Embryonic facial prominence (tissue), 1 donor: ENCODE data around the gene MLF1.
"Not testable (repeated sequence)": the region's sequence is repeated elsewhere in the genome, so short reads cannot be mapped to it uniquely, and the experiment has no call there.

Experiments
- DNase-seq: peaks from one replicate; pipeline ENCODE4 v3.0.0-alpha.2; 2016; ENCODE audit errors: extremely low spot score

The MLF1 gene, protein sequence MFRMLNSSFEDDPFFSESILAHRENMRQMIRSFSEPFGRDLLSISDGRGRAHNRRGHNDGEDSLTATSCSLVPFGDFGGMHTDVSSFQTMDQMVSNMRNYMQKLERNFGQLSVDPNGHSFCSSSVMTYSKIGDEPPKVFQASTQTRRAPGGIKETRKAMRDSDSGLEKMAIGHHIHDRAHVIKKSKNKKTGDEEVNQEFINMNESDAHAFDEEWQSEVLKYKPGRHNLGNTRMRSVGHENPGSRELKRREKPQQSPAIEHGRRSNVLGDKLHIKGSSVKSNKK

GRCh38 chr3:158570999-158571702, at the start of gene MLF1:
TSS of gene MLF1 (plus strand) at chr3:158571194. CDS start at chr3:158571301, 107 bp downstream.
- DNase-seq, result peak; percentile 92

DNA sequence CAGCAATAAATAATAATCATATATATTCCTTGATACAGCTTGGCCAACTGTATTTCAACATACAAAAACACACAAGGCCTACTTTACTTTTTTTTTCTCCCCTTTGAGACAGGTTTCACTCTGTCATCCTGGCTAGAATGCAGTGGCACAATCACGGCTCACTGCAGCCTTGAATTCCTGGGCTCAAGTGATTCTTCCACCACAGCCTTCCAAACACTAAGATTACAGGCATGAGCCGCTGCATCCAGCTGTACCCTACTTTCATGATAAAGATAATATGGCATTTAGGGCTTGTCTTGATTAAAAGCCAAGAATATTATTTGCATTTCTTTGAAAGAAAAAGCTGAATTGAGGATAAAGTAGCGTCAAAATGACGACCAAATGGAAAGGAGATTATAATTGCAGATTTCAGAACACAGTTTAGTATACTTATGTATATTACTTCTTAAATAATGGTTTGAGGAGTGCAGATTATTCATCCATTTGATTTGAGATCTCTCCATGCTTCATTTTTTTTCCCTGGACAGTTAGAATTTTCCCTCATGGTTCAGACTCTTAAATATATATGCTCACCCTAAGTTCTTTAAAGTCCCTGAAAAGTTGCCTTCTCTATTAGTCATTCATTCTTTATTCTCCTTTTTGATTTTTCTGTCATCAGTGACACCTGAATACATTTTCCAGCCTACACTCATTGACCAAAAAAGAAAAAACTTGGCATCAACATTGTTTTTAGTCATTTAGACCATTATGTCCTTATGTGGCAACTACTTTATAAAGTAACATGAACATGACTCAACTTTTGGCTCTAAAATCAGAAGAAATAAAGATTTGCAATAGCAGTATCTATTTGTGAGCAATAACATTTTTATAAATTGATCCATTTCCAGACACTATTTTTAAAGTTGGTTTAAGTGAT, 48.5 kb upstream of the MLF1 start:
- DNase-seq, result no peak

GRCh38 chr3:158528076-158528674, 42.8 kb upstream of the MLF1 start:
- no peak for DNase-seq

- no peak for DNase-seq
Measured at GRCh38 chr3:158531334-158531733, 39.7 kb upstream of the MLF1 start.

DNA sequence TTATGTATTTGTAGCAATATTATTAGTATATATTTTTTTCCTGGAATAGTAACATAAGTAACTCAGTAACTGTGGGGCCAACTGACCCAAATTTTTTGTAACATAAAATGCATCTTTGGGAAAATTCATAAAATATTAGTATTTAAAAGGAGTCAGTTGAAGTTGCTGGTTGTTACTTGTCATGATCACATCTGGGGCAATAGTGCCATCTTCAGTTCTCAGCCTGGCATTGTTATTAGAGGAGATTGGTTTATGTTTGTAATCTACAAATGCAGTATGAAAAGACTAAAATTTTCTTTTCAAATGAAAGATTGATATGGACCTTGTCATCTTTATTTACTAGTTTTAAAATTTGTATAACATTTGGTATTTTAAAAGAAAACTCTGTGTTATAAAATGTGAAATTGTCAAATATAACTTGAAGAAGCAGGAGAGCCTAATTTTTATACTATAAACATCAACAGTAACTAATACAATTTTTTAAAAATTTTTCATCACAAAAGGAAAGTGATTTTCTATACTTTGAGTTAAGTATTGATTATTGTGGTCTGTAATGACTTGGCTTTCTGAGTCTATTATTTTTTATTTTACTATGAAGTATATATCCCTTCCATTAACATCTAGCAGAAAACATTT, 38.8 kb upstream of the MLF1 start:
- peak; percentile 25 for DNase-seq

GRCh38 chr3:158535918-158536317, 35.1 kb upstream of the MLF1 start:
- DNase-seq, result no peak

DNA sequence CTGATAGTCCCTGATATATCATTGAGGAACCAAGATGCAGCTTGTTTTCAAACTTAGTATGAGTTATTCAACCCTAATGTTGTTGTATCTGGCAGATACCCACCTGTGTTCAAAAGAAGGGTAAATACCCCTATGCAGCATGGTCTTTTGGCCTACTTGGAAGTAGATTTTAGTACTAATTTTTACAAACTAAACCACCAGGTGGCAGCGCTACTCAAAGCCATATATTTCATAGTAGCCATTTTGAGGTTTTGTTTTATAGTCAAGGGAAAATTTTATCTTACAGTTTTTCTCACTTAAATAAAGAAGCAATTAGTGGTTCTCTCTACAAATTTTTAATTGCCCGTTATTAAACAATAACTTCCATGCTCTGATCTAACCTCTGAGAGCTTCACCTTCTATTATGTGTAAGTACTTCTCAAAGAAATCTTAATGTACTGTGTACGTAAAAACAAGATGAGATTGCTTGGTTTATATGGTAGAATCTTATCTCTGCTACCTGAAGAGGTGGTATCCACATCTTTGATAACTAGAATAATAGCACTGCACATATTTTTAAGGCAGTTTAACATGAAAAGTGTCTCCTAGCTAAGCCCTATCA, 31.5 kb upstream of the MLF1 start:
- DNase-seq, result no peak

- DNase-seq, result no peak
Measured at GRCh38 chr3:158540066-158540465, 30.9 kb upstream of the MLF1 start.

DNA sequence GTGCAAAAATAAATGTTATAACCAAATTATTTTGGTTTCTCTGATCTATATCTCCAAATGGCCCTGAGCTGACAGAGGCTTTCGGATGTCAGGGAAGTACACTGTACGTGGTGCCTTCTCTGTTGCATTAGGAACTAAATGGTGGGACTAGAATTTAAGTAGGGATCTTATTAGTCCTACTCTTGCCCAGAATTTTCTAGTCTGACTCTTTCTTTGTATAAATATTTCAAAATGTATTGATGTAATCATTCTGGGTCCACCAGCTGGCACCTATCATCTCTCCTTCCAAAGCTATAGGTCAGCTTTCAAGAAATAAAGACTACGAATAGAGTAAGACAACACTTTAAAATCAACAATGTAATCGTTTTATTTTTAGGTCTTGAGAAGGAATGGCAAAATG, 22.3 kb upstream of the MLF1 start:
- DNase-seq, result no peak

DNA sequence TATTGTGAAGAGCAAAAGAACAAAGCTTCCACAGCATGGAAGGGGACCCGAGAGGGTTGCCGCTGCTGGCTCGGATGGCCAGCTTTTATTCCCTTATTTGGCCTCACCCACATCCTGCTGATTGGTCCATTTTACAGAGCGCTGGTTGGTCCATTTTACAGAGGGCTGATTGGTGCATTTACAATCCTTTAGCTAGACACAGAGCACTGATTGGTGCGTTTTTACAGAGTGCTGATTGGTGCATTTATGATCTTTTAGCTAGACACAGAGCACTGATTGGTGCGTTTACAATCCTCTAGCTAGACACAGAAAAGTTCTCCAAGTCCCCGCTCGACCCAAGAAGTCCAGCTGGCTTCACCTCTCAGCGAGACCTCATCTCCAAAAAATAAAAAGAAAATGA, 21.1 kb upstream of the MLF1 start:
- DNase-seq, result not testable (repeated sequence)

DNA sequence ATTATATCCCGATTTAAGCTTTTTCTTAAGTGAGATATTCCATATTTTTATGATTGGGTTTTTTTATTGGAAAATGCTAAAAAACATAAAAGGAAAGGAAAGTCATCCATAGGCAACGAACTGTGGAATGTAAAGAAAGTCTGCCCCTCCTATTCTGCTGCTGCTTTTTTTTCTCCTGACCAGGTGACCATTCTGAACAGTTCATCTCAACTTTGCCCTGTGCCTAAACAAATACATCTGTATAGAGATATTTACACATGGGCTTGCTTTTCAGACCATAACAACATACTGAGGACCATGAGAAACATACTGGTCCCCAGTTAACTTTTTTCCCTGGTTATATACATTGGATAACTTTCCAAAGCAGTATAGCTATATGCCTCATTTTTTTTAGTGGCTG, 18.9 kb upstream of the MLF1 start:
- no peak for DNase-seq

GRCh38 chr3:158559504-158559903, 11.5 kb upstream of the MLF1 start:
- no peak for DNase-seq

DNA sequence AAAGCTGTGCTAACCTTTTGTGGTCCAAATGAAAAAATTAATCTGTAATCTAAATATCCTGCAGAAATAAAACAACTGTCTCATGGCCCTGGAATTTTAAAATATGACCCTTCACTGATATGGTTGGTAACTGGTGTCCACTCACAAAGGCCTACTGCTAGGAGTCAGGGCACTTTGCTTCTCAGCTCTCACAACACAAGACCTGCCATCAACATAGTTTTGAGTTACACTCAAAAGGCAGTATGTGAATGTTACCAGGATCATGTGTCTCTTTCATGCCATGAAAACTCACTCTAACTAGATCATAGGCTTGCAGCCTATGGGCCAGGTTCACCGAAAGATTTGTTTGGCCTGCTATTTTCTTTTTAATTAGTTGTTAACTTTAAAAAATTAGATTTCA, 10.0 kb upstream of the MLF1 start:
- no peak for DNase-seq

- no peak for DNase-seq
Measured at GRCh38 chr3:158562674-158563073, 8.3 kb upstream of the MLF1 start.

DNA sequence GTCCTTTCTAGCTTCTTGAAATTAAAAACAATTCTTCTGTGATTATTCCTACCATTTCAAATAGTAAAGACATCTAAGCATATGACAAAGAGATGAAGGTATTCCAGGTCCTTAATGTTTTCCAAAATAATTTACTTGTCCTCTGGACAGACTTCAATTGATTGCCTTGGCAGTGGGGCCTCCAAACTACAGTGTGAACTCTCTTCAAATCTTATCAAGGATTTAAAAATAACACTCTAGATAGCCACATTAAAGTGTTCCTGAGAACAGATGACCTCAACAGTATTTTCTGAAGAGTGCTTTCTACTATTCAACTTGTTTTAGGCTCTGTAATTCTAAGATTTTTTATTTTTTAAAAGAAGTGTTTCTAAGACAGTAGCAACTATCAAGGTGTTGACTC, 7.9 kb upstream of the MLF1 start:
- DNase-seq, result no peak

- DNase-seq, result no peak
Measured at GRCh38 chr3:158565076-158565475, 5.9 kb upstream of the MLF1 start.

DNA sequence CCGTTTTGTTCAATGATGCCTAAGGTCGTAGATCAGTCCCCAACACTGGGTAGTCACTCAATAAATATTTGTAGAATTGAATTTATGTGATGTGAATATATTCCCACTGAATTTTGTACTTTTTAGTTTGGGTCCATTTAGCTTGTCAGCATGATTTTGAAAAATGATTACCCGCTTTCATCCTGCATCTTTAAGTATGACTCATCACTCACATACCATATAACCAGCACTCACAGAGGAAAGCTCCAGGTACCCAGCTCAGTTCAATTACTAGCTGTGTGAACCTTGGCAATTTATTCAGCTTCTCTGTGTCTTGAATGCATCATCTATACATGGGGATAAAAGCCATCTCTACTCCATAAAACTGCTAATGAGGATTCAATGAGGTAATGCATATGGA, 2.2 kb upstream of the MLF1 start:
- no peak for DNase-seq

- DNase-seq, result no peak
Measured at GRCh38 chr3:158569794-158570193, 1.2 kb upstream of the MLF1 start.

GRCh38 chr3:158571969-158572765, 1.2 kb downstream of the MLF1 start:
- DNase-seq, result no peak

GRCh38 chr3:158572766-158573060, 1.7 kb downstream of the MLF1 start:
- DNase-seq, result no peak

DNA sequence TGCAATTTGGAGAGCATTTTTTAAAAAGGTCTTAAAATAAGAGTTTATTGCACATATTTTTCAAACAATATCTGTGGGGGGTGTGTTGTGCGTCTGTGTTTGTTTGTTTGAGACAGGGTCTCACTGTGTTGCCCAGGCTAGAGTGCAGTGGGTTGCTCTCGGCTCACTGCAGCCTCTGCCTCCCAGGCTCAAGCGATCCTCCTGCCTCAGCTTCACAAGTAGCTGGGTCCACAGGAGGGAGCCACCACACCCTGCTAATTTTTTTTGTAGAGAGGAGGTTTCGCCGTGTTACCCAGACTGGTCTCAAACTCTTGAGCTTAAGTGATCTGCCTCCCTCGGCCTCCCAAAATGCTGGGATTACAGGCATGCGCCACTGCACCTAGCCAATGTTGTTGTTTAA, 2.7 kb downstream of the MLF1 start:
- no peak for DNase-seq
